Measurements from ENCODE around the gene NVL. TPM values are rescaled to one million over a fixed set of nuclear protein-coding genes. Genes with fewer than 3 reads are reported as not detected.

NVL gene
- polyA plus RNA-seq, 2 of the 4 experiments (the other 2 are of a cell fraction): 22.3 to 28.6 TPM

- TF ChIP-seq, protein P1, sequence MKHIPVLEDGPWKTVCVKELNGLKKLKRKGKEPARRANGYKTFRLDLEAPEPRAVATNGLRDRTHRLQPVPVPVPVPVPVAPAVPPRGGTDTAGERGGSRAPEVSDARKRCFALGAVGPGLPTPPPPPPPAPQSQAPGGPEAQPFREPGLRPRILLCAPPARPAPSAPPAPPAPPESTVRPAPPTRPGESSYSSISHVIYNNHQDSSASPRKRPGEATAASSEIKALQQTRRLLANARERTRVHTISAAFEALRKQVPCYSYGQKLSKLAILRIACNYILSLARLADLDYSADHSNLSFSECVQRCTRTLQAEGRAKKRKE (CRISPR knock-in tag; IDR thresholded peaks at IDR 0.05; ENCODE audit: low read depth): peak; percentile 95
Observed at GRCh38 chr1:224339442-224340033, 9.6 kb upstream of the NVL start (continued).

DNA sequence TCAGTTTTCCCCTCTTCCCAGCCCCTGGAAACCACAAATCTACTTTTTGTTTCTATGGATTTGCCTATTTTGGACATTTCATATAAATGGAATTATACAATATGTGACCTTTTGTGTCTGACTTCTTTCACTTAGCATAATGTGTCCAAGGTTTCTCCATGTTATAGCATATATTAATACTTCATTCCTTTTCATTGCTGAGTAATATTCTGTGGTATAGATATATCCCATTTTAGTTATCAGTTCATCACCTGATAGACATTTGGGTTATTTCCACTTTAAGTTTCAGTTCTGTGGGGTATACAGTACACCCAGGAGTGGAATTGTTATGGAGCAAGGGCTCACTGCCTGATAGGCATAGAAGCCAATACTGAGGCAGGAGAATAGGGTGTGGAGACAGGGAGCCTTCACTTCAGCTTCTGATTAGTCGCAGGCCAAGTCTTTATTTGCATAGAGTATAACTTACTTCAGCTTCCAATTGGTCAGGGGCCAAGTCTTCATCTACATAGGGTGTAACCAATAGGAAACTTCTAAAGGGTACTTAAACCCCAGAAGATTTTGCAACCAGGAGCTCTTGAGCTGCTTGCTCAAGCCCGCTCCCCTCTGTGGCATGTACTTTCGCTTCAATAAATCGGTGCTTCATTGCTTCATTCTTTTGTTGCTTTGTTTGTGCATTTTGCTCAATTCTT, 8.3 kb upstream of the NVL start:
- DNase-seq (ENCODE audit: low read depth in 1 of 2, low spot score in 1 of 2): peak in 1 of 2 experiments; percentile 38
- FAIRE-seq: no peak
- Histone ChIP-seq H3K9me3 (peaks cover 11% of the 10 kb centered on the region), H3K4me2 (no peak overlapping the region), H3K4me3 (no peak overlapping the region), H3K4me1 (peaks cover 7% of the 10 kb centered on the region), H3K27ac (no peak overlapping the region)
- TF ChIP-seq CBX2 (IDR thresholded peaks at IDR 0.05; ENCODE audit: borderline replicate concordance, low read depth) (no peak), RCOR1 (IDR thresholded peaks at IDR 0.05; ENCODE audit: low read depth, low read length) (no peak), JUNB (IDR thresholded peaks at IDR 0.05) (no peak), GATA3 (IDR thresholded peaks at IDR 0.05; ENCODE audit: borderline replicate concordance) (no peak), HOXA7 (CRISPR knock-in tag; IDR thresholded peaks at IDR 0.05) (no peak), ZSCAN20 (CRISPR knock-in tag; IDR thresholded peaks at IDR 0.05) (no peak), KDM5A (IDR thresholded peaks at IDR 0.05) (no peak), E2F6 (IDR thresholded peaks at IDR 0.05; ENCODE audit: borderline replicate concordance, low read depth) (no peak), PHF8 (IDR thresholded peaks at IDR 0.05; ENCODE audit: borderline replicate concordance, low read depth) (no peak), FOSL2 (IDR thresholded peaks at IDR 0.05) (no peak), FOSL2 (CRISPR knock-in tag; IDR thresholded peaks at IDR 0.05) (no peak)
- TF ChIP-seq, protein P2, sequence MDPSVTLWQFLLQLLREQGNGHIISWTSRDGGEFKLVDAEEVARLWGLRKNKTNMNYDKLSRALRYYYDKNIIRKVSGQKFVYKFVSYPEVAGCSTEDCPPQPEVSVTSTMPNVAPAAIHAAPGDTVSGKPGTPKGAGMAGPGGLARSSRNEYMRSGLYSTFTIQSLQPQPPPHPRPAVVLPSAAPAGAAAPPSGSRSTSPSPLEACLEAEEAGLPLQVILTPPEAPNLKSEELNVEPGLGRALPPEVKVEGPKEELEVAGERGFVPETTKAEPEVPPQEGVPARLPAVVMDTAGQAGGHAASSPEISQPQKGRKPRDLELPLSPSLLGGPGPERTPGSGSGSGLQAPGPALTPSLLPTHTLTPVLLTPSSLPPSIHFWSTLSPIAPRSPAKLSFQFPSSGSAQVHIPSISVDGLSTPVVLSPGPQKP (IDR thresholded peaks at IDR 0.05; ENCODE audit: low read depth, low read length): no peak
- POLR2A ChIA-PET: no interaction called here
- 70% methylated on average over 4 of the region's 4 CpGs for WGBS (ENCODE audit: missing lambda C conversion rate)
- ATAC-seq: no peak
- CTCF ChIA-PET: interaction anchor here (0.6 kb wide), 2 partner anchors 21 to 119 kb away, joined by 3 to 4 read pairs; no protein-coding TSS in a partner anchor

DNA sequence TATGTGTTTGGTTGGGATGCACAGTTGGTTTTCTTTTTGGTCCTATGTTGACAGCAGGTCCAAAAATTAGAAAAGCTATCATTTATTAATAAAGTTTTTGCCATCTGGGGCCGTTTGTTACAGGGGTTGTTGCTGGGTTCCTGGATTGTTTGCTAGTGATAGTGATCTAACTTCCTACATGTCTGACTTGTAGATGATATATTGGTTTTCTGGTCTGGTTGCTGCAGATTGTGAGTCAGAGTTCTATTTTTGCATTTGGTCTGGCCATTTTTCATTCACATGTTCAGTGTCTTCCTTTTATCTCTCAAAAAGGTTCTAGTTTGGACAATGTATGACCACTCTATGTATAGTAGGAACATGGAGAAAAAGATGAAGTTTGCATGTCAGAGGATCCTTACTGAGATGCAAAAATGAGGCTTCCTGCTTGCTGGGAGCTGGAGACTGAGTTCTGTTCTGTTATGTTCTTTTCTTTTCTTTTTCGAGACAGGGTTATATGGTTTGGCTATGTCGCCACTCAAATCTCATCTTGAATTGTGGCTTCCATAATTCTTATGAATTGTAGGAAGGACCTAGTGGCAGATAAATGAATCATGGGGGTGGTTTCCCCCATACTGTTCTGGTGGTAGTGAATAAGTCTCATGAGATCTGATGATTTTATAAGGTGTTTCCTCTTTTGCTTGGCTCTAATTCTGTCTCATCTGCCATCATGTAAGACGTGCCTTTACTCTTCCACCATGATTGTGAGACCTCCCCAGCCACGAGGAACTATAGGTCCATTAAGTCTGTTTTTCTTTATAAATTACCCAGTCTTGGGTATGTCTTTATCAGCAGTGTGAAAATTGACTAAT, 4.2 kb upstream of the NVL start:
- ChIA-PET CTCF (interaction anchor here (0.6 to 4.7 kb wide), 27 partner anchors 9 to 220 kb away, joined by 3 to 38 read pairs (median 4); partner anchors contain the start of gene FBXO28), POLR2A (interaction anchor here (0.5 kb wide), 1 partner anchor 215 kb away, joined by 4 read pairs; no protein-coding TSS in a partner anchor)
- H3K4me1 ChIP-seq: peaks cover 6% of the 10 kb centered on the region; the same call in 2 of the 3 replicates
- no peak for FAIRE-seq
- H3K27ac ChIP-seq: no peak overlapping the region
- peak overlapping the region; percentile 8; the same call in 1 of the 3 replicates for H3K4me2 ChIP-seq
- no peak for TF ChIP-seq RFX5 (IDR thresholded peaks at IDR 0.05)
- TF ChIP-seq MAFK (IDR thresholded peaks at IDR 0.05; ENCODE audit: partially characterized antibody): no peak
- TF ChIP-seq PHF8 (IDR thresholded peaks at IDR 0.05; ENCODE audit: borderline replicate concordance, low read depth): no peak
- no peak for TF ChIP-seq HOXA7 (CRISPR knock-in tag; IDR thresholded peaks at IDR 0.05)
- TF ChIP-seq EHF (CRISPR knock-in tag; IDR thresholded peaks at IDR 0.05): no peak
- no peak for TF ChIP-seq SMC3 (IDR thresholded peaks at IDR 0.05)
- no peak for TF ChIP-seq MYC (IDR thresholded peaks at IDR 0.05; ENCODE audit: borderline replicate concordance, low read length)
- TF ChIP-seq CEBPB (IDR thresholded peaks at IDR 0.05): no peak
- TF ChIP-seq CHD2 (IDR thresholded peaks at IDR 0.05; ENCODE audit: low read length, partially characterized antibody): no peak
- no peak for TF ChIP-seq JUNB (IDR thresholded peaks at IDR 0.05)
- TF ChIP-seq HEYL (CRISPR knock-in tag; IDR thresholded peaks at IDR 0.05): no peak
- no peak for TF ChIP-seq FOSL2 (IDR thresholded peaks at IDR 0.05)
- no peak for TF ChIP-seq FOSL2 (CRISPR knock-in tag; IDR thresholded peaks at IDR 0.05)
- TF ChIP-seq ZC3H11A (IDR thresholded peaks at IDR 0.05): no peak
- no peak for TF ChIP-seq HOXB5 (CRISPR knock-in tag; IDR thresholded peaks at IDR 0.05)
- no peak for TF ChIP-seq NFE2L2 (conservative IDR thresholded peaks at IDR 0.05; ENCODE audit: low read length)
- TF ChIP-seq TFCP2L1 (CRISPR knock-in tag; IDR thresholded peaks at IDR 0.05): no peak
- TF ChIP-seq BCL3 (IDR thresholded peaks at IDR 0.05): no peak
- no peaks in the 10 kb centered on the region for H3K9me3 ChIP-seq
- no peak for DNase-seq (ENCODE audit: low read depth in 1 of 2, low spot score in 1 of 2)
- H3K4me3 ChIP-seq: no peak overlapping the region
- ATAC-seq: no peak
- 29% methylated on average over 5 of the region's 5 CpGs for whole genome bisulfite sequencing (ENCODE audit: missing lambda C conversion rate)

Data from A549 (cell line).